CD4-positive, alpha-beta T cell treated with Interleukin-10 for 1 hour (primary cell): Measurements from ENCODE around the gene TPPP2.

Source experiments
- DNase-seq: peaks from one replicate; pipeline ENCODE4 v3.0.0-alpha.2; 2020

The TPPP2 gene

GRCh38 chr14:21059842-21060613 lies 30.0 kb downstream of the TPPP2 start:
- DNase-seq = no peak

- no peak for DNase-seq
Observed at GRCh38 chr14:21060614-21061346, 30.8 kb downstream of the TPPP2 start.

- DNase-seq = no peak
Observed at GRCh38 chr14:21061347-21061668, 31.3 kb downstream of the TPPP2 start.

DNA sequence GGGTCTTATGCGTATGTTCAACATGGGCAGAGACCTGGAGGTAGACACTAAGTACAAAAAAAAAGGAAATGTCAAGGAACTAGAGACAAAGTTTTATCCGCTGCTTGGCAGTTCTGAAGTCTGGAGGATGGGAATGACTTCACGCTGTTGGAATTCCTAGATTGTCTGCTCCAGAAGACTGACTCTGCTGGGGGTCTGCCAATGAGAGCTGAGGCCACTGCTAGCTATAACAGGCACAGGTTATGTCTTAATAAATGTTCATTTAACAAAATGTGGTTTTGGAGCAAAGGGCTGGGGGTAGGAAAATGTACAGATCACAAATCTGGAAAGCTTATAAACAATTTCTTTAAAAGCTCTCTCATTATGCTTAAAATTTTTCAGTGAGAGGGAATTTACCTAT lies 33.5 kb downstream of the TPPP2 start:
- DNase-seq = no peak

DNA sequence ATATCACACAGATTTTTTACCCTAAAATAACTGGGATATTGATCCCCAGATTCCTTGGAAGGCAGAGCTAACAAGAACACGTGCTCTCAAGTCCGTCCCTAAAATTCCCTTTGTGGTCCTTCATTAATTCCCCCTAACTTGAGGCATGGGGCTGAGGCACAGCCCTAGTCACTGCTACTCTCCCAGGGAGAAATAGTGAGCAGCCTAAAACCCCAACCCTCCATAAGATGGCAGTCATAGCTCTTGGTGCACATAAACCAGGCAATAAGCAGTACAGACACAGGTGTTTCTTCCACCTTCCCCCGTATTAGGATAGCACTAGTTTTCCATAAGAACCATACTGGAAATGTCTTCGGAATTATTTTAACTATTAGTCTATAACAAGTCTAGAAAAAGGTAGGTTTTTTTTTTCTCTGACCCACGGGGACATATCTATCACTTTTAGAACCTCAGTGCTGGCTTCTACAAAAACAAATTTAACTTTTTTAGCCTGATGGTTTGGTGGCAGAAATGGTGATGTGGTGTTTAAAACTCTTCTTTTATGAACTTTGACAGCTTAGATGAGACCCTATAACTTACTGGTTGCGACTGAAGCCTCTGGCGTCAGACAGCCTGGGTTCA lies 37.0 kb downstream of the TPPP2 start:
- peak; percentile 34 for DNase-seq

- peak; percentile 78 for DNase-seq
Observed at GRCh38 chr14:21068521-21069387, 38.7 kb downstream of the TPPP2 start.

DNA sequence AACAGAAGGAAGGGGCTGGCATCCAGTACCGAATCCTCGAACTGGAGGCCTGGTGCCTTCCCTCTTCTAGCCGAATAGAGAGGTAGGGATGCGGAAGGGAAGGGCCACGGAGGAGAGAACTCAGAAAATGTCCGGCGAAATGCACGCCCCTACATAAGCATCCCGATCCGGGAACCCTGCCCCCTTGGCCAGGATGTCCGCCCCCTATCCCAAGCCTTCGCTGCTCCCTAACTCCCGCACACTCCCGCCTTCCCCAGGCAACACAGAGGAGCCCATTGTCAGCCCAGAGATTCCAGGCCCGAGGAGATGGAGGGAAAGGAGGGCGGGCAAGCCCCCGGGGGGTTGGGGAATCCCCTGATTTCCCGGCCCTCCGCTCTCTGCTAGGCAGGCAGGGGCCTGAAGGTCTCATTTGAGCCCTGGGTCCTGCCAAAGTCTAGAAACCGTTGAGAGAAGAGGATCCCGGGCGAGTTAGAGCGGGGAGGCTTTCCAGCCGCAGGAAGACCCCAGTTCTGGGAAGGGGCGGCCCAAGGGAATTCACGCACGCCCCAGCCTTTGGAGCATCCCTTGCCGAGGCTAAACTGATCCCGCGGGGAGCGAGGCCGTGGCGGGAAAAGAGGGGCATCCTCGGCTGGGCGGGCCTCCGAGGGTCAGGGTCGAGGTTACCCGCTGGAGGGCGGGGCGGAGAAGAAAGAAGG lies 39.5 kb downstream of the TPPP2 start:
- DNase-seq = peak; percentile 45

DNA sequence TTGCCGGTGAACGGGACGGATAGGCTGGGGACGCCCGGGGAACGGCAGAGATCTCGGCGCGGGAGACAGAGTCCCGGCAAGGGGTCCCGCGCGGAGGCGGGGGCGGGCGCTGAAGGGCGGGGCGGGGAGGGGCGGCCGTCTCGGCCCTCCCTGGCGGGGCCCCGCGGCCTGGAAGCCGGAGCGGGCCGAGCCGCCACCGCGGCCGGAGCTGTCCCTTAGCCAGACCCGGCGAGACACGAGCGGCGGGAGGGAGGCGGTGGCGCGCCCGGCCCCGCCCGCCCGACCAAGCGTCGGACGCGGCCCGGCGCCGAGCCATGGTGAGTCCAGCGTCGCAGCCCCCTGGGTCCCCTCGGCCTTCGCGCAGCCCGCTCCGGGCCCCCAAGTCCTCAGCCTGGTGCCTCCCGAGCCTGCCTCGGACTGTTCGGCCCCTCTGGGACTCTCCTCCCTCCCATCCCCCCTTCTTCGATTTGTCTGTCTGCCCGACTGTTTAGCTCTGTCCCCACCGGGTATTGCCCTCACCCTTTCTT lies 40.1 kb downstream of the TPPP2 start, which contains the start of gene ARHGEF40:
TSS of gene ARHGEF40 (plus strand) at position 222 of the 527 bp plus-strand sequence. CDS start at position 315, 93 bp downstream.
- DNase-seq = peak; percentile 51

GRCh38 chr14:21070610-21071224 lies 40.7 kb downstream of the TPPP2 start:
- peak; percentile 31 for DNase-seq

DNA sequence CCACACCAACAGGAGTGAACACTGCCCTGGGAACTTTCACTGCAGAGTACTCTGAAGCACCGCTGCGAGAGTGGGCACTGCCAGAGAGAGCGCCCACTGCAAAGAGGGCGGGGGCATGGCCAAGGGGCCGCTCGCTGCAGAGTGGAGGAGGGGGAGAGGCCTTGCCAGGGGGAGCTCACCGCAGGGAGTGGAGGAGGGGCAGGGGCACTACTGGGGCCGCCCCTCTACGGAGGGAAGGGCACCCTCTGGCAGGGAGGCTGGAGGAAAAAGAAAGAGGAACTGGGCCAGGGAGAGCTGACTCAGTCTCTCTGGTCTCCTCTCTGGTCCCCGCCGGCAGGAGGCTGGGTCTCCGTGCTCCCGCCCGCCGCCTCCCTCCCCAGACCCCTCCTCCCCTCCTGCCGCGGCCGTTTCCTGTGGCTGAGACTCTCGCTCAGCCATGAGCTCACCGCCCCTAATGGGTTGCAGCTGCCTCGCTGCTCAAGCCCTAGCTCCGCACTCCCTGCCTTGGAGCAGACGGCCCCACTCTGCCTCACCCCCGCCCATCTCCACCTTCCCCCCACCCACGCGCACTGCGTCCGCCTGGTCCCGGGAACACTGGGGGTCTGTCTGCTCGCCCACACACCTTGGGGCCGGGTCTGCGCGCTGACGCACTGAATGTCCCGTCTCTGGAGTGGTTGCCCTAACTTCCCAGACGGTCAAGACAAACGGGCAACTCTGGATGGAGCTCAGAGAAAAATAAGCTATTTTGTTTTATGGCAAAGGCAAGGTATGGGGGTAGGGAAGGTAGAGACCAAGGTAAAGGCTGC lies 41.4 kb downstream of the TPPP2 start:
- peak; percentile 61 for DNase-seq

GRCh38 chr14:21072031-21072473 lies 42.0 kb downstream of the TPPP2 start:
- DNase-seq = no peak

DNA sequence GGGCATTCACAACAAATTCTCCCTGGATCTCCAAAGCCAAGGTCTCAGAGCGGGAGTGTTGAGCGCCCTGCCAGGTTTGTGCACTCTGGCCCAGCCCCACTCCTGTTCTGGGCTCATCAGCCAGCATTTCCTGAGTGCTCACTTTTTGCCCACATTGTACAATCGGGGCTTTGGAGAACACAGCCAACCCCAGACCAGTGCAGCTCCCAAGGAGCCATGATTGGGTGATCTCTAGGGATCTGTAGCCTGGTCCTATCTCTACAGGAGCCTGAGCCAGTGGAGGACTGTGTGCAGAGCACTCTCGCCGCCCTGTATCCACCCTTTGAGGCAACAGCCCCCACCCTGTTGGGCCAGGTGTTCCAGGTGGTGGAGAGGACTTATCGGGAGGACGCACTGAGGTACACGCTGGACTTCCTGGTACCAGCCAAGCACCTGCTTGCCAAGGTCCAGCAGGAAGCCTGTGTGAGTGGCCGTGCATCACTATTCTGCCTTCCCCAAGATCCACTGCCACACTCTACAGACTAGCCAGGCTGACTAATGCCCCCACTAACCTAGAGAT lies 42.8 kb downstream of the TPPP2 start:
- no peak for DNase-seq

- DNase-seq = no peak
Observed at GRCh38 chr14:21073921-21074320, 43.9 kb downstream of the TPPP2 start.

DNA sequence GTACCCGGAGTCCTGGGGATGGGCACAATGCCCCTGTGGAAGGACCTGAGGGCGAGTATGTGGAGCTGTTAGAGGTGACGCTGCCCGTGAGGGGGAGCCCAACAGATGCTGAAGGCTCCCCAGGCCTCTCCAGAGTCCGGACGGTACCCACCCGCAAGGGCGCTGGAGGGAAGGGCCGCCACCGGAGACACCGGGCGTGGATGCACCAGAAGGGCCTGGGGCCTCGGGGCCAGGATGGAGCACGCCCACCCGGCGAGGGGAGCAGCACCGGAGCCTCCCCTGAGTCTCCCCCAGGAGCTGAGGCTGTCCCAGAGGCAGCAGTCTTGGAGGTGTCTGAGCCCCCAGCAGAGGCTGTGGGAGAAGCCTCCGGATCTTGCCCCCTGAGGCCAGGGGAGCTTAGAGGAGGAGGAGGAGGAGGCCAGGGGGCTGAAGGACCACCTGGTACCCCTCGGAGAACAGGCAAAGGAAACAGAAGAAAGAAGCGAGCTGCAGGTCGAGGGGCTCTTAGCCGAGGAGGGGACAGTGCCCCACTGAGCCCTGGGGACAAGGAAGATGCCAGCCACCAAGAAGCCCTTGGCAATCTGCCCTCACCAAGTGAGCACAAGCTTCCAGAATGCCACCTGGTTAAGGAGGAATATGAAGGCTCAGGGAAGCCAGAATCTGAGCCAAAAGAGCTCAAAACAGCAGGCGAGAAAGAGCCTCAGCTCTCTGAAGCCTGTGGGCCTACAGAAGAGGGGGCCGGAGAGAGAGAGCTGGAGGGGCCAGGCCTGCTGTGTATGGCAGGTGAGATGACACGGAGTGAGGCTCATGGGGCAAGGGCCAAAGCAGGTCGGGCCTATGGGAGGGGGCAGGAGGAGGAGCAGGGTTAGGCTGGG lies 44.6 kb downstream of the TPPP2 start:
- no peak for DNase-seq

- DNase-seq = no peak
Observed at GRCh38 chr14:21075719-21076437, 45.9 kb downstream of the TPPP2 start.

- no peak for DNase-seq
Observed at GRCh38 chr14:21077672-21078071, 47.7 kb downstream of the TPPP2 start.

- no peak for DNase-seq
Observed at GRCh38 chr14:21078287-21078686, 48.3 kb downstream of the TPPP2 start.

- DNase-seq = no peak
Observed at GRCh38 chr14:21078726-21079125, 48.7 kb downstream of the TPPP2 start.
